Mesenchymal stem cell (in vitro differentiated cells and primary cell): Measurements from ENCODE around the gene APOBEC3A.

Source experiments
- DNase-seq: peaks from one replicate; pipeline ENCODE4 v3.0.0-alpha.2; 2013
- H2AFZ ChIP-seq: one replicate; pipeline ENCODE4 v1.6.1; 2013; ENCODE audit warnings: low read depth, mild to moderate bottlenecking, control low read depth, inconsistent platforms, low read length, moderate library complexity
- H2AK5ac ChIP-seq: 2 replicates; pipeline ENCODE4 v1.6.1; 2013; ENCODE audit warnings: low read length, moderate library complexity, mild to moderate bottlenecking, inconsistent platforms; ENCODE audit not compliant: severe bottlenecking
- H2BK120ac ChIP-seq: one replicate; pipeline ENCODE4 v1.6.1; 2013; ENCODE audit warnings: low read depth, mild to moderate bottlenecking, inconsistent platforms, low read length, moderate library complexity
- H2BK12ac ChIP-seq, 2 experiments: one replicate each; pipeline ENCODE4 v1.6.1; 2013; ENCODE audit warnings: inconsistent platforms in 2 of 2, low read length in 2 of 2, mild to moderate bottlenecking in 2 of 2, moderate library complexity in 2 of 2, control low read depth in 1 of 2
- H2BK15ac ChIP-seq: one replicate; pipeline ENCODE4 v1.6.1; 2013; ENCODE audit warnings: mild to moderate bottlenecking, low read depth, inconsistent platforms; ENCODE audit not compliant: poor library complexity, severe bottlenecking
- H2BK5ac ChIP-seq: 2 replicates; pipeline ENCODE4 v1.6.1; 2013; ENCODE audit warnings: low read depth, mild to moderate bottlenecking, low read length, control low read depth, inconsistent platforms; ENCODE audit not compliant: poor library complexity, severe bottlenecking
- H3K14ac ChIP-seq, 2 experiments: one replicate each; pipeline ENCODE4 v1.6.1; 2013; ENCODE audit warnings: inconsistent platforms in 2 of 2, low read length in 2 of 2, control low read depth in 1 of 2, mild to moderate bottlenecking in 1 of 2, moderate library complexity in 1 of 2
- H3K18ac ChIP-seq, 2 experiments: one replicate each; pipeline ENCODE4 v1.6.1; 2013; ENCODE audit warnings: inconsistent platforms in 2 of 2, low read length in 2 of 2, control low read depth in 1 of 2, low read depth in 1 of 2, mild to moderate bottlenecking in 1 of 2
- H3K23ac ChIP-seq, 2 experiments: one replicate each; pipeline ENCODE4 v1.6.1; 2013; ENCODE audit warnings: inconsistent platforms in 2 of 2, low read length in 2 of 2, mild to moderate bottlenecking in 2 of 2, moderate library complexity in 2 of 2, control low read depth in 1 of 2
- H3K27ac ChIP-seq: 2 replicates; pipeline ENCODE4 v1.5.1; 2013; ENCODE audit warnings: mild to moderate bottlenecking, moderate library complexity, low read length, control low read depth, inconsistent platforms; ENCODE audit not compliant: poor library complexity, severe bottlenecking
- H3K27me3 ChIP-seq, 2 experiments: 2 replicates each; pipeline versions ENCODE4 v1.6.1 to v1.7.0; 2013; ENCODE audit warnings: low read length in 2 of 2, mild to moderate bottlenecking in 2 of 2, moderate library complexity in 2 of 2, control low read depth in 1 of 2, inconsistent platforms in 1 of 2; ENCODE audit not compliant: control insufficient read depth in 1 of 2, insufficient read depth in 1 of 2
- H3K36me3 ChIP-seq, 2 experiments: 2 replicates each; pipeline versions ENCODE4 v1.6.1 to v1.7.0; 2013; ENCODE audit warnings: low read length in 2 of 2, control low read depth in 1 of 2, inconsistent platforms in 1 of 2, low read depth in 1 of 2, mild to moderate bottlenecking in 1 of 2; ENCODE audit not compliant: insufficient read depth in 2 of 2, control insufficient read depth in 1 of 2
- H3K4ac ChIP-seq, 2 experiments: one replicate each; pipeline ENCODE4 v1.6.1; 2013; ENCODE audit warnings: inconsistent platforms in 2 of 2, low read length in 2 of 2, mild to moderate bottlenecking in 2 of 2, moderate library complexity in 2 of 2, control low read depth in 1 of 2, low read depth in 1 of 2
- H3K4me1 ChIP-seq: 2 replicates; pipeline ENCODE4 v1.6.1; 2013; ENCODE audit warnings: low read depth, low read length, control low read depth; ENCODE audit not compliant: control insufficient read depth, insufficient read depth
- H3K4me2 ChIP-seq: 2 replicates; pipeline ENCODE4 v1.6.1; 2013; ENCODE audit warnings: low read length, mild to moderate bottlenecking, inconsistent platforms; ENCODE audit not compliant: poor library complexity, severe bottlenecking
- H3K4me3 ChIP-seq, 2 experiments: 2 replicates each; pipeline versions ENCODE4 v1.5.1 to v1.7.0; 2013; ENCODE audit warnings: low read length in 2 of 2, mild to moderate bottlenecking in 2 of 2, control low read depth in 1 of 2, low read depth in 1 of 2; ENCODE audit not compliant: insufficient read depth in 1 of 2
- H3K79me1 ChIP-seq: replicated peaks from 2 replicates; pipeline ENCODE4 v1.6.1; 2013; ENCODE audit warnings: mild to moderate bottlenecking, control low read depth, low read length, inconsistent platforms; ENCODE audit not compliant: poor library complexity, severe bottlenecking
- H3K9ac ChIP-seq: 2 replicates; pipeline ENCODE4 v1.7.0; 2013; ENCODE audit warnings: mild to moderate bottlenecking, low read length, moderate library complexity
- H3K9me3 ChIP-seq: 2 replicates; pipeline ENCODE4 v1.7.0; 2013; ENCODE audit warnings: mild to moderate bottlenecking, low read length; ENCODE audit not compliant: control insufficient read depth
- H4K8ac ChIP-seq: one replicate; pipeline ENCODE4 v1.6.1; 2013; ENCODE audit warnings: inconsistent platforms, mild to moderate bottlenecking, low read length, moderate library complexity
- H4K91ac ChIP-seq: one replicate; pipeline ENCODE4 v1.6.1; 2013; ENCODE audit warnings: mild to moderate bottlenecking, low read length, inconsistent platforms
- WGBS: methylation state at CpG from one replicate; pipeline ENCODE4 v1.1.7; 2013; ENCODE audit warnings: mixed read lengths; 5-methylcytosine and 5-hydroxymethylcytosine counted together

The APOBEC3A gene

DNA sequence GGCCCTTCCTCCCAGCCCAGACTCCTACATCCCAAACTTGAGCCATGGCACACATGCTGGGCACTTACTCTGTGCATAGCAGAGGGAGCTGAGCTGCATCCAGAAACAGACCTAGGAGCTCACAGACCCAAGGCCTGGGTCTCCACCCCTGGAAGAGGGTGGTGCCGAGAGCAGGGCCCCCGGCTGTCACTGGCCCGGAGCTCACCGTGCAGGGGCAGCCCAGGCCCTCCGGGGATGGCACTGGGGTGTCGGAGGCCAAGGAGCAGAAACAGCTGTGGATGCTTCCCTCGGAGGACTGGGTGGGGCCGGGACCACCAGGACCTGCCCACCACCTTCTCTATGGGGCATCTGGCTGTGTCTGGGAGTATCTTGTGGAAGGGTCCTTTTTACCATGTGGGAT lies 4.3 kb upstream of the APOBEC3A start:
- H3K9me3 ChIP-seq, result no peaks in the 10 kb centered on the region
- no peak overlapping the region for H3K27ac ChIP-seq
- H3K23ac ChIP-seq, result no peak overlapping the region
- H2BK120ac ChIP-seq, result no peak overlapping the region
- H3K4me2 ChIP-seq, result no peak overlapping the region
- no peak for DNase-seq
- no peak overlapping the region for H3K14ac ChIP-seq
- no peak overlapping the region for H4K91ac ChIP-seq
- peaks cover 1% of the 10 kb centered on the region for H3K4me1 ChIP-seq
- H3K36me3 ChIP-seq, result no peaks in the 10 kb centered on the region
- H2BK5ac ChIP-seq, result no peak overlapping the region
- no peak overlapping the region for H2BK12ac ChIP-seq
- no peak overlapping the region for H4K8ac ChIP-seq
- H3K9ac ChIP-seq, result no peak overlapping the region
- no peak overlapping the region for H3K4me3 ChIP-seq
- H3K27me3 ChIP-seq, result peaks cover 83 to 87% of the 10 kb centered on the region in 2 experiments
- no peaks in the 10 kb centered on the region for H3K79me1 ChIP-seq
- no peak overlapping the region for H3K18ac ChIP-seq
- H2AFZ ChIP-seq, result no peak overlapping the region
- 74% methylated on average over 8 of the region's 8 CpGs for WGBS
- no peak overlapping the region for H2AK5ac ChIP-seq
- no peak overlapping the region for H2BK15ac ChIP-seq
- H3K4ac ChIP-seq, result no peak overlapping the region

DNA sequence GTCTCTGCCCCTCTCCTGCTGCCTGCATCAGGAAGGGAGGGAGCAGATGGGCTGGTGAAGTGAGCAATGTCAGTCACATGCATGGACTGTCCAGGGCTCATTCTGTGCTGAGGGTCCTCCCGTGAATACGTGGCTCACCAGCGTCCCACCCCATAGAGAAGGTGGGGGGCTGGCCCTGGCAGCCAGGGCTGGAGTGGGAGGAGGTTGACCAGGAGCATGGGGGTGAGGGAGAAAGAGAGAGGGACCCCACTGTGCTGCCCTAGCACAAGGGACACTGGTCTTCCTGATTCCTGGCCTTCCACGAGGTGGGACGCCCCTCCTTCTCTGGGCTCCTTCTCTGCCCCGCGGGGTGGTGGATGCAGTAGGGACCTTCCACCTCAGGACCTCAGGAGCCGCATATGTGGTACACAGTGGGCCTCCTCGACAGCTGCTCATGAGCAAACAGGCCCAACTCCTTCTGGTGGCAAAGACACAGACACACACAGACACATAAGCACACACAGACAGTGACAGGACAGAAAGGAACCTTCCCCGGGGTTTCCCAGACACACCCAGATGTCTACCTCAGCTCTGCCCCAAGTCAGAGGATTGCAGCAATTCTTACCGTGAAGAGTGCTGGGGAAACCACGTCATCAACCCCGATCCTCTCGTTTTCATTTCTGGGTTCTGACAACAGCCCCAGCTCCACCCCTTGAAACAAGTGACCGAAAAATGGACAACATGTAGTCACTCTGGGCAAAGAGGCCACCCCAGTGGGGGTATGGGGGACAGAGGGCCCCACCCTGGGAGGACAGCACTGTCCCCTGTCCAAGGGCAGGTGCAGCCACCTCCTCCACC lies 3.6 kb upstream of the APOBEC3A start:
- Histone ChIP-seq H3K23ac (peak overlapping the region in 1 of 2 experiments; percentile 35), H3K4me2 (no peak overlapping the region), H3K9ac (no peak overlapping the region), H3K4ac (no peak overlapping the region), H2AK5ac (no peak overlapping the region), H4K8ac (no peak overlapping the region), H3K18ac (no peak overlapping the region), H2BK15ac (no peak overlapping the region), H3K4me3 (no peak overlapping the region), H2AFZ (no peak overlapping the region), H3K9me3 (no peaks in the 10 kb centered on the region), H3K79me1 (no peaks in the 10 kb centered on the region), H3K4me1 (peaks cover 1% of the 10 kb centered on the region), H3K27ac (no peak overlapping the region), H3K27me3 (peaks cover 76 to 88% of the 10 kb centered on the region in 2 experiments), H3K36me3 (no peaks in the 10 kb centered on the region), H2BK5ac (no peak overlapping the region), H2BK120ac (no peak overlapping the region), H4K91ac (no peak overlapping the region), H2BK12ac (no peak overlapping the region), H3K14ac (peak overlapping the region in 1 of 2 experiments; percentile 11)
- 85% methylated on average over 15 of the region's 15 CpGs for WGBS
- DNase-seq, result peak; percentile 7

DNA sequence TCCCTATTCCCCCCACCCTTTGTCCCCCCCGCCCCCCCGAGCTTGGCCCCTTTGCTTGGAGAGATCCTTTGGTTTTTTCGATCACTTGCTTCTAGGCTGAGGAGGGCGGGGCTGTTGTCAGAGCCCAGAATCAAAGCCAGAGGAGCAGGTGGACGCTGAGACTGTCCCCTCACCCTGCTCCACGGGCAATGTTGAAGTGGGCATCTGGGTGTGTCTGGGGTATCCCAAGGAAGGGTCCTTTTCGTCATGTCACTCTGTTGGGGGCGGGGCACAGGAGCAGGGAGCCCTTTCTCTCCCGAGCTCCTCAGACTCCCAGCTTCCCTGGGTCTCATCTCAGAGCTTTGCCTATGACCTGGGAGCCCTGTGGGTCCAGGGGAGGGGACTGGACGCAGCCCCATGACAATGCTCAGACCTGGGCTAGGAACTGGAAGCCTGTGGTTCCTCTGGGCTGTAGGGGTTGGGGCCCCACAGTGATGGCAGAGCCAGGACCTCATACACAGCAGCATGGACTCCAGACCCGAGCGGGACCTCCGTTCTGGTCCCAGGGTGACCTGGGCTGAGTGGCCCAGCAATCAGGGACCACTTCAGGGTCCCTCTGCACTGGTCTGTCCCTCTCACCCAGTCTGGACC lies 2.9 kb upstream of the APOBEC3A start:
- no peak overlapping the region for H2BK15ac ChIP-seq

DNA sequence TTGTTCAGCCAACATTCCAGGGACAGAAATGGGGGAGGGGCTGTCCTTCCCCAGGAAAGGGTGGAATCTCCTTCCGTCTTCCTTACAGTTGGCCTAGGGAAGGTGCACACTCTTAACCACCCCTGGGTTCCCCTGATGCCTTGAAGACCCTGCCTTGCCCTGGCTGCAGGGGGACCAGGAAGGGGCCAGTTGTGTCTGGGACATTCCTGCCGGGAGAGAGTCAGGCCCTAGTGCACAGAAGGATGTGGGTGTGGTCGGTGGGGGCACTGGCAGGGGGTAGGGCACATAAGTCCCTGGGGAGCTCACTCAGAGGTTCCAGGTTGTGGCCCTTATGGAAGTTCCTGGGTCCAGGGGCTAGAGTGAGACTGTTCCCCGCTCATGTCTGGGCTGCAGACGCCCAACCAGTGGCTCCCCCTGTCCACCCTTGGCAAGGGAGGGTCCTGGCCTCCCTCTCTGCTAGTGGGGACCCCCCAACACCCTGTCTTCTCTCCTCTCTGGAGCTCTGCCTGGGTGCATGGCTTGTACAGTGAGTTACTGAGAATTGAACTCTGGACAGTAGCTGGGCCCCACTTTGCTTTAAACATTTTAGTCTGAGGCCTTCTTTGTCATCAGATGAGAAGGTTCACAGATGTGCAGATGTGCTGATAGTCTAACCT lies 2.0 kb upstream of the APOBEC3A start:
- H2BK12ac ChIP-seq, result no peak overlapping the region
- no peak overlapping the region for H3K18ac ChIP-seq
- no peak overlapping the region for H2BK5ac ChIP-seq
- H2BK120ac ChIP-seq, result no peak overlapping the region
- no peak overlapping the region for H3K9ac ChIP-seq
- 67% methylated on average over 5 of the region's 5 CpGs for WGBS
- no peaks in the 10 kb centered on the region for H3K79me1 ChIP-seq
- no peak for DNase-seq
- H3K9me3 ChIP-seq, result no peaks in the 10 kb centered on the region
- H4K8ac ChIP-seq, result no peak overlapping the region
- no peak overlapping the region for H2BK15ac ChIP-seq
- H3K4ac ChIP-seq, result no peak overlapping the region
- no peak overlapping the region for H3K4me2 ChIP-seq
- peaks cover 1% of the 10 kb centered on the region for H3K4me1 ChIP-seq
- no peak overlapping the region for H3K23ac ChIP-seq
- peaks cover 75 to 83% of the 10 kb centered on the region in 2 experiments for H3K27me3 ChIP-seq
- no peak overlapping the region for H3K4me3 ChIP-seq
- no peak overlapping the region for H2AFZ ChIP-seq
- no peak overlapping the region for H3K14ac ChIP-seq
- H4K91ac ChIP-seq, result no peak overlapping the region
- H2AK5ac ChIP-seq, result no peak overlapping the region
- no peaks in the 10 kb centered on the region for H3K36me3 ChIP-seq
- H3K27ac ChIP-seq, result no peak overlapping the region

More for the DNA sequence above, 2.9 kb upstream of the APOBEC3A start:
- no peak overlapping the region for H3K9ac ChIP-seq
- no peak overlapping the region for H4K8ac ChIP-seq
- H2BK120ac ChIP-seq, result no peak overlapping the region
- H3K4me2 ChIP-seq, result no peak overlapping the region
- no peak overlapping the region for H3K4ac ChIP-seq
- 78% methylated on average over 12 of the region's 13 CpGs for WGBS
- H2BK12ac ChIP-seq, result no peak overlapping the region
- H2BK5ac ChIP-seq, result no peak overlapping the region
- H3K9me3 ChIP-seq, result no peaks in the 10 kb centered on the region
- no peak for DNase-seq
- peaks cover 1% of the 10 kb centered on the region for H3K4me1 ChIP-seq
- H3K27me3 ChIP-seq, result peaks cover 80 to 88% of the 10 kb centered on the region in 2 experiments
- no peaks in the 10 kb centered on the region for H3K36me3 ChIP-seq
- no peak overlapping the region for H2AK5ac ChIP-seq
- H3K18ac ChIP-seq, result no peak overlapping the region
- no peak overlapping the region for H4K91ac ChIP-seq
- H2AFZ ChIP-seq, result no peak overlapping the region
- no peaks in the 10 kb centered on the region for H3K79me1 ChIP-seq
- H3K4me3 ChIP-seq, result peak overlapping the region in 1 of 2 experiments; percentile 12
- no peak overlapping the region for H3K27ac ChIP-seq
- no peak overlapping the region for H3K23ac ChIP-seq
- H3K14ac ChIP-seq, result no peak overlapping the region
